HG03025 (cell line): Measurements from ENCODE around the gene KCNG4.
"Not testable (repeated sequence)": the region's sequence is repeated elsewhere in the genome, so short reads cannot be mapped to it uniquely, and the experiment has no call there.

ENCODE experiments used
- ATAC-seq: cut with Tn5 transposase; IDR thresholded peaks from one replicate; pipeline ENCODE4 v1.9.1; 2021; ENCODE audit warnings: mild to moderate bottlenecking, moderate library complexity; ENCODE audit not compliant: unreplicated experiment, low FRiP score

The KCNG4 gene

GRCh38 chr16:84237994-84238750 lies 1.6 kb downstream of the KCNG4 start:
- no peak for ATAC-seq

- ATAC-seq = no peak
These were observed 3.1 kb downstream of the KCNG4 start for GRCh38 chr16:84236671-84237070.

GRCh38 chr16:84234321-84235241 lies 5.2 kb downstream of the KCNG4 start:
- no peak for ATAC-seq

DNA sequence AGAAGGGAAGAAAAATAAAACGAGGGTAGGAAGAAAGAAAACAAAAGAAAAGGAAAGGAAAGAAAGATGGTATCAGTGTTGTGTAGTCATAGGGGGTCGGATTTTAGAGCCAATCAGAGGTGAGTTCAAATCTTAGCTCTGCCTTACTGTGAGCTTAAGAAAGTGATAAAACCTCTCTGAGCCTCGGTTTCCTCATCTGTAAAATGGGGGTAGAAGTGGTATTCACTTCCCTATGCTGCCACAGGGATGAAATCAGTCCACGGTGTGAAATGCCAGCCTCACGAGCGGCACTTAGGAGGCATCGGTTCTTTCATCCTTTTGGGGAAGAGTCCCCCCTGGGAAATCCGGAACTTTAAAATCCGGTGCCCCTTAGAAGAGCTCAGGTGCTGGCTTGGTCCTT lies 6.1 kb downstream of the KCNG4 start:
- no peak for ATAC-seq

DNA sequence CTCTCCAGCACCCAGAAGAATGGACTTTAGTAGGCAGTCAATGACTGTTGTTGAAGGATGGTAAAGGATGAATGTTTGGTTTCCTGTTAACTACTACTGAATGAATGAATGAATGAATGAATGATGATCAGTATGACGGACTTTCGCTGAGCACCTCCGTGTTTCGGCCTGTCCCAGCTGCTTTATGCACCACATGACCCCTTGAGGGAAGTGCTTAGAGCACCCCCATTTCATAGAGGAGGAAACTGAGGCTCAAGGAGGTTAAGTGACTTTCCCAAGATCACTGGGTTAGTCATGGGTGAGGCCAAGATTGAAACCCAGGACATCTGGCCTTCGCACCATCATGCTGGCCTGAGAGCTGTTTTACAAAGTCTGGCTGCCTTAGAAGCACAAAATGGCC lies 6.8 kb downstream of the KCNG4 start:
- ATAC-seq = no peak

GRCh38 chr16:84232060-84232459 lies 7.8 kb downstream of the KCNG4 start:
- ATAC-seq = no peak

GRCh38 chr16:84229471-84229870 lies 10.3 kb downstream of the KCNG4 start:
- no peak for ATAC-seq

DNA sequence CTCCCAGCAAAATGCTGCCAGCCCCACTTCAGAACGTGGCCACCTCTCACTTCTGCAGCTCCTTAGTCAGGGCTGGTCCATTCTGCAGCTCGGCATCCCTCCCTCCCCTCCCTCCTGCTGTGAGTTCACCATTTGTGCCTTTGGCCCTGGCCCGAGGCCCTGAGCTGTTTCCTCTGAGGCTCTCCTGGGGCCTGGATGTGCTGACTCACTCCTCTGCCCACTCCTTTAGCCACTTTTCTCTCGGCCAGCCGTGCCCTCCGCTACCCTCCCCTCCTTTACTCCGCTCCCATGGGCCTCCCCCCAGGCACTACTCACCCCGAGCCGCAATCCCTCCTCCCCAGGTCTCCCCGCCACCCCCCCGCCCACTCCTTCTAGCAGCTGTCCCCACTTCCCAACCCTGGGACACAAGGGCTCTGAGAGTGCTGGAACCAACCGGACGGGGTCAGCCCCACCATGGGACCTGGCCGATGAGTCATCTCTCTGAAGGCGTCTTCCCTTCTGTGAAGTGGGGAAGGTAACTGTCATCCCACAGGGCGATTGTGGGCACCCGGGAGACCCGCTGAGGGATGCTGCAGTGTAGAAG lies 11.5 kb downstream of the KCNG4 start:
- ATAC-seq = no peak

GRCh38 chr16:84227548-84227947 lies 12.3 kb downstream of the KCNG4 start:
- no peak for ATAC-seq

DNA sequence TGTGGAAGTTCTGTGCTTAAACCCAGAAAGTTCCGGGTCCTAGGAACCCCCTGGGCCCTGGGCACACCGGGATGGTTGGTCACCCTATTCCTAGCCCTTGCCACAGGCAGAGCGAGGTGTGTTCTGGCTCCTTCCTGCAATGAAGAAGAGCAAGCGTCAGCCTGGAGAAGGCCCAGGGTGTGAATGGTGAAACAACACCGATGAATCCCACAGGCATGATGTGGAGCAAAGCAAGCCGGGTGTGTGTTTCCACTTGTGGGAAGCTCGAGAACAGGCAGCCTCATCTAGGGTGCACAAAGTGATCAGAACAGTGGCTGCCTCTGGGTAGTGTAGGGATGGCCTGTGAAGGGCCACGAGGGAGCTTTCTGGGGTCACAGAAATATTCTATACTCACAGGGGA lies 13.8 kb downstream of the KCNG4 start:
- ATAC-seq = no peak

- no peak for ATAC-seq
These were observed 14.2 kb downstream of the KCNG4 start for GRCh38 chr16:84225571-84225970.

GRCh38 chr16:84225126-84225525 lies 14.7 kb downstream of the KCNG4 start:
- ATAC-seq = no peak

DNA sequence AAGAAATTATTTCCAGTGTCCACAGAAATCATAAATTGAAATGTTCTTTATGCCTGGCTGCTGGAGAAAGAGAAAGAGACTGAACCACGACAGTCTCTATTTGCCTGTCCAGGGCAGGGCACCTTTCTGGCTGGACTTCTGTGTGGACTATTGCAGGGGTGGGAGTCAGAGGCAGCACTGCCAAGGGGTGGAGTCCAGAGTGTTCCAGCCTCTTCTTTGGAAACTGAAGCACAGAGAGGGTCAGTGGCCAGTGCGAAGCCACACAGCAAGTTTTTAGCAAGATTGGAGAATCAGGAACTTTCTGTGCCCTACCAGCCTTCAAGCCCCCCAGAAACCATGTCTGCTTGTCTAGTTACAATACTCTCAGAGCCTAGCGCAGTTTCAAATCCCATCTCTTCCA lies 15.3 kb downstream of the KCNG4 start:
- no peak for ATAC-seq

DNA sequence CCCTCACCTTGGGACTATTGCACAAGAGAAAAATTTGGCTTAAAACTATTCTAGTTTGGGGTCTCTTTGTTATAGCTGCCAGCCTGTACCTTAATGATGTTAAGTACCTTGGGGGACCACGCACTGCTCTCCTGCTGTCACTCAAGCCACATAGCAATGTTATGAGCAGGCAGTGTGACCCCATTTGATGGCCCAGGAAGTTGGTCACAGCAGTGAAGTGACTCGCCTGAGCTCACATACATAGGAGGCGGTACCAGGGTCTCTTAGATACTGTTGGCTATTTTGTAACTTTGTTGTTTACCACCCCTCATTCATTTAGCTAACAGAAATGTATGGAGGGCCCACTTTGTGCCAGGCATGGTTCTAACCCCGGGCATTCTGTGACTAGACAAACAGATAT lies 16.4 kb downstream of the KCNG4 start:
- ATAC-seq = no peak

GRCh38 chr16:84220851-84221250 lies 19.0 kb downstream of the KCNG4 start:
- ATAC-seq = no peak

DNA sequence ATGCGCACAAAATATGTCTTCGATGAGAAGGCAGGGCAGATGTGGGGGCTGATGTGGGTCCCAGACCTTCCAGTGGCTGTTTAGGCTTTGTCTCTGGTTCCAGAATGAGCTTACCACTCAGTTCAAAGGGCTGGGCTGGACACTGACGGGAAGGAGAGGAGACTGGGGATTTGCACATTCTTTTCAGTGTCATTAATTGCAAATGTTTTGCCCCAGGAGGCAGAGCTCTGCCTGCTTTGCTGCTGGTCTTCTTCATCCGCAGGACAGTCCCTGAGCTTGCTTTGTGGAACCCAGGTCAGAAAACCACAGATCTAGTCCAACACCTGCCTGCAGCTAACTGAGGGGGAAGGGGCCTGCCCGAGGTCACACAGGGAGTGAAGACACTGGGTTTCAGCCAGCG lies 20.9 kb downstream of the KCNG4 start:
- ATAC-seq = no peak

- no peak for ATAC-seq
These were observed 21.5 kb downstream of the KCNG4 start for GRCh38 chr16:84218176-84218823.

DNA sequence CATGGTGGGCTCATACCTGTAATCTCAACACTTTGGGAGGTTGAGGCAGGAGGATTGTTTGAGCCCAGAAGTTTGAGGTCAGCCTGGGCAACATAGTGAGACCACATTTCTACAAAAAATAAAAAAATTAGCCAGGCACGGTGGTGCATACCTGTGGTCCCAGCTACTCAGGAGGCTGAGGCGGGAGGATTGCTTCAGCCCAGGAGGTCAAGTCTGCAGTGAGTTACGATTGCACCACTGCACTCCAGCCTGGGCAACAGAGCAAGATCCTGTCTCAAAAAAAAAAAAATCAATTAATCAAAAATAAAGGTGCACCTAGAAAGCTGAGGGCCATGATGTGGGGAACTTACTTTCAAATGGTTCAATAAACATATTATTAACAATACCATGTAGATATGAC lies 23.7 kb downstream of the KCNG4 start:
- ATAC-seq = not testable (repeated sequence)

- no peak for ATAC-seq
These were observed 24.3 kb downstream of the KCNG4 start for GRCh38 chr16:84215531-84215930.

DNA sequence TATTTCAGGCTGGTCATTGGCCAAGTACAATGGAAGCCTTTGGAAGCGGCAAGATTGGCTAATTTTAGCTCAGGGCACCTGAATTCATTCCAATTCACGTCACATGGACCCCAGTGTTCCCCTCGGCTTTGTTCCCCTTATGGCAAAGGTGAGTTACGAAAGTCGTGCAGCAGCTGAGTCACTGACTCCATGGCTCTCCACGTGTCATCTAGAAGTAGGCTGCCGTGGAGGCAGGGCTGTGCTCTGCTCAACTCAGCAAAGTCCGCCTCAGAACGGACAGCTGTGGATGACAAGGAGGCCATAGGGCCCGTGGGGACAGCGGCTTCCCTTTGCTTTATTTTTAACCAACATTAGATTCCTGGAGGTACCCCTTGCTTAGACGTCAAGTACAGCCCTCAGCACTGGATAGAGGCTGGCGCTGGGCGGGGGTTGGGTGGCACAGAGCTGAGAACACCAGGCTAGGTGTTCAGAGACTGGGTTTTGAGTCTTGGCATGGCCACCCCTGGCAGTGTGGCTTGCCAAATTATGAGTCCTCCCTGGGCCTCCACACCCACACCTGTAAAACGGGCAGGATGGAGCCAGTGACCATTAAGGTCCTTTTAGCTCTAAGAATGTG lies 25.3 kb downstream of the KCNG4 start:
- ATAC-seq = no peak
